K562 (cell line): ENCODE data around the gene S100A8. TPM values are rescaled to one million over a fixed set of nuclear protein-coding genes. Genes with fewer than 3 reads are reported as not detected.

Source experiments
- RAD21 ChIP-seq, 2 experiments: fragments of 250-450 bp in 1 of 2; fragments of 450-650 bp in 1 of 2; sonication (Bioruptor Pico) in 1 of 2; formaldehyde crosslinking in 1 of 2; IDR thresholded peaks in 1 of 2; conservative IDR thresholded peaks in 1 of 2; 2 replicates each; pipeline versions ENCODE4 v1.4.0 to v1.8.0; 2020 to 2022; ENCODE audit warnings: mild to moderate bottlenecking in 2 of 2, moderate library complexity in 1 of 2
- RUNX1 ChIP-seq: sonication (generic); IDR thresholded peaks from 2 replicates; pipeline ENCODE4 v1.6.1; 2016; ENCODE audit warnings: antibody characterized with exemption, low read depth
- SMARCC2 ChIP-seq: fragments of 450-650 bp; IDR thresholded peaks from 2 replicates; pipeline ENCODE4 v1.6.1; 2017; ENCODE audit warnings: antibody characterized with exemption, moderate library complexity, mild to moderate bottlenecking, low read depth
- SMC3 ChIP-seq: conservative IDR thresholded peaks from 2 replicates; pipeline ENCODE4 v1.6.1; 2011; ENCODE audit warnings: low read depth, low read length, improper control_type of control experiment; ENCODE audit not compliant: insufficient read depth
- ZNF184 ChIP-seq: sonication (generic); formaldehyde crosslinking; IDR thresholded peaks from 2 replicates; pipeline ENCODE4 v1.5.0; 2020; ENCODE audit warnings: missing genetic modification reagents
- polyA plus RNA-seq, 8 experiments: library from polyadenylated mRNA; depleted of rRNA in 4 of 8; stranded (reverse) in 5 of 8; unstranded in 3 of 8; fragments of >200 nt; fragmentation: Nextera tagmentation in 2 of 8; fragmentation: Illumina TruSeq in 1 of 8; extraction: Ambion mirVana in 2 of 8; extraction: Trizol in 1 of 8; gene quantifications; 2 replicates each; pipeline versions ENCODE4 v1.2.1 to v1.2.3, GENCODE V29; 2011 to 2014; ENCODE audit warnings: inconsistent platforms in 1 of 8, missing spikeins in 1 of 8
- total RNA-seq, 7 experiments: library from RNA; depleted of rRNA in 6 of 7; stranded (reverse); fragments of >200 nt in 6 of 7; fragmentation: Illumina TruSeq in 2 of 7; extraction: Trizol in 2 of 7; gene quantifications; 2 replicates each; pipeline versions ENCODE4 v1.2.1 to v1.2.3, GENCODE V29; 2011 to 2021; ENCODE audit warnings: low replicate concordance in 1 of 7
- TF ChIP-seq, protein P1 (sequence below), 2 experiments: fragments of 450-650 bp; formaldehyde crosslinking in 1 of 2; IDR thresholded peaks; 2 replicates each; pipeline versions ENCODE4 v1.4.0 to v1.6.1; 2014 to 2020; ENCODE audit warnings: mild to moderate bottlenecking in 2 of 2, borderline replicate concordance in 1 of 2, low read depth in 1 of 2
- TF ChIP-seq, protein P2 (sequence below): fragments of 200-800 bp; sonication (Bioruptor generic); IDR thresholded peaks from 2 replicates; pipeline ENCODE4 v1.6.1; 2017; ENCODE audit warnings: missing genetic modification characterization, missing compliant biosample characterization
- TF ChIP-seq, protein P3 (sequence below): IDR thresholded peaks from 2 replicates; pipeline ENCODE4 v1.6.1; 2011; ENCODE audit warnings: borderline replicate concordance, low read depth, mild to moderate bottlenecking, moderate library complexity, low read length; ENCODE audit not compliant: insufficient read depth, poor library complexity, severe bottlenecking

Gene S100A8
- total and polyA plus RNA-seq, 9 of the 15 experiments (the other 6 are each of a cell fraction or from before 2014, with no cell fraction given): 0.15 to 0.60 TPM; not detected in 7

DNA sequence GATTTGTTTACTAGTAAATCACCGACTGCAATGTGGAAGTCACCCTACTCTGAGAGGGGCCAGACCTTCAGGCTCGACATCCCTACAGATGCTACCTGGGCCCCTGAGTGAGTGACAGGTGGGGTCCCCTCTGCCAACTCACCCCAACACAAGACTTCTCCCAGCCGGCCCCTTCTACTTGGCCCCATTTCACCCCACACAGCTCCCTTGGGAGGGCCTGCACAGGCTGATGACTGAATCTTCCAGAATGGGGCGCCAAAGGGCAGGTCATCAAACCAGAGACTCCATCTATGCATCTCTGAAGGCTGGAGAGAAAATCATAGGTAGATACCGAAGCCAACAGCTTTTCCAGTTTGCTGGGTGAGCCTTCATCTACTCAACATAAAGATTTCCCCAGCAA lies 9.4 kb upstream of the S100A8 start (continued):
- TF ChIP-seq, protein P1, sequence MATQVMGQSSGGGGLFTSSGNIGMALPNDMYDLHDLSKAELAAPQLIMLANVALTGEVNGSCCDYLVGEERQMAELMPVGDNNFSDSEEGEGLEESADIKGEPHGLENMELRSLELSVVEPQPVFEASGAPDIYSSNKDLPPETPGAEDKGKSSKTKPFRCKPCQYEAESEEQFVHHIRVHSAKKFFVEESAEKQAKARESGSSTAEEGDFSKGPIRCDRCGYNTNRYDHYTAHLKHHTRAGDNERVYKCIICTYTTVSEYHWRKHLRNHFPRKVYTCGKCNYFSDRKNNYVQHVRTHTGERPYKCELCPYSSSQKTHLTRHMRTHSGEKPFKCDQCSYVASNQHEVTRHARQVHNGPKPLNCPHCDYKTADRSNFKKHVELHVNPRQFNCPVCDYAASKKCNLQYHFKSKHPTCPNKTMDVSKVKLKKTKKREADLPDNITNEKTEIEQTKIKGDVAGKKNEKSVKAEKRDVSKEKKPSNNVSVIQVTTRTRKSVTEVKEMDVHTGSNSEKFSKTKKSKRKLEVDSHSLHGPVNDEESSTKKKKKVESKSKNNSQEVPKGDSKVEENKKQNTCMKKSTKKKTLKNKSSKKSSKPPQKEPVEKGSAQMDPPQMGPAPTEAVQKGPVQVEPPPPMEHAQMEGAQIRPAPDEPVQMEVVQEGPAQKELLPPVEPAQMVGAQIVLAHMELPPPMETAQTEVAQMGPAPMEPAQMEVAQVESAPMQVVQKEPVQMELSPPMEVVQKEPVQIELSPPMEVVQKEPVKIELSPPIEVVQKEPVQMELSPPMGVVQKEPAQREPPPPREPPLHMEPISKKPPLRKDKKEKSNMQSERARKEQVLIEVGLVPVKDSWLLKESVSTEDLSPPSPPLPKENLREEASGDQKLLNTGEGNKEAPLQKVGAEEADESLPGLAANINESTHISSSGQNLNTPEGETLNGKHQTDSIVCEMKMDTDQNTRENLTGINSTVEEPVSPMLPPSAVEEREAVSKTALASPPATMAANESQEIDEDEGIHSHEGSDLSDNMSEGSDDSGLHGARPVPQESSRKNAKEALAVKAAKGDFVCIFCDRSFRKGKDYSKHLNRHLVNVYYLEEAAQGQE (IDR thresholded peaks at IDR 0.05; ENCODE audit: borderline replicate concordance): peak; percentile 64
- TF ChIP-seq, protein P1 (CRISPR knock-in tag; IDR thresholded peaks at IDR 0.05; ENCODE audit: low read depth): no peak
- no peak for TF ChIP-seq RUNX1
- TF ChIP-seq SMARCC2: peak; percentile 38; the same call in 1 of the 2 replicates
- TF ChIP-seq, protein P2, sequence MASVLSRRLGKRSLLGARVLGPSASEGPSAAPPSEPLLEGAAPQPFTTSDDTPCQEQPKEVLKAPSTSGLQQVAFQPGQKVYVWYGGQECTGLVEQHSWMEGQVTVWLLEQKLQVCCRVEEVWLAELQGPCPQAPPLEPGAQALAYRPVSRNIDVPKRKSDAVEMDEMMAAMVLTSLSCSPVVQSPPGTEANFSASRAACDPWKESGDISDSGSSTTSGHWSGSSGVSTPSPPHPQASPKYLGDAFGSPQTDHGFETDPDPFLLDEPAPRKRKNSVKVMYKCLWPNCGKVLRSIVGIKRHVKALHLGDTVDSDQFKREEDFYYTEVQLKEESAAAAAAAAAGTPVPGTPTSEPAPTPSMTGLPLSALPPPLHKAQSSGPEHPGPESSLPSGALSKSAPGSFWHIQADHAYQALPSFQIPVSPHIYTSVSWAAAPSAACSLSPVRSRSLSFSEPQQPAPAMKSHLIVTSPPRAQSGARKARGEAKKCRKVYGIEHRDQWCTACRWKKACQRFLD (CRISPR knock-in tag): no peak
- no peak for TF ChIP-seq ZNF184 (CRISPR knock-in tag)
- peak; percentile 38 for TF ChIP-seq SMC3
- TF ChIP-seq, protein P3, sequence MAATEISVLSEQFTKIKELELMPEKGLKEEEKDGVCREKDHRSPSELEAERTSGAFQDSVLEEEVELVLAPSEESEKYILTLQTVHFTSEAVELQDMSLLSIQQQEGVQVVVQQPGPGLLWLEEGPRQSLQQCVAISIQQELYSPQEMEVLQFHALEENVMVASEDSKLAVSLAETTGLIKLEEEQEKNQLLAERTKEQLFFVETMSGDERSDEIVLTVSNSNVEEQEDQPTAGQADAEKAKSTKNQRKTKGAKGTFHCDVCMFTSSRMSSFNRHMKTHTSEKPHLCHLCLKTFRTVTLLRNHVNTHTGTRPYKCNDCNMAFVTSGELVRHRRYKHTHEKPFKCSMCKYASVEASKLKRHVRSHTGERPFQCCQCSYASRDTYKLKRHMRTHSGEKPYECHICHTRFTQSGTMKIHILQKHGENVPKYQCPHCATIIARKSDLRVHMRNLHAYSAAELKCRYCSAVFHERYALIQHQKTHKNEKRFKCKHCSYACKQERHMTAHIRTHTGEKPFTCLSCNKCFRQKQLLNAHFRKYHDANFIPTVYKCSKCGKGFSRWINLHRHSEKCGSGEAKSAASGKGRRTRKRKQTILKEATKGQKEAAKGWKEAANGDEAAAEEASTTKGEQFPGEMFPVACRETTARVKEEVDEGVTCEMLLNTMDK: peak; percentile 58
- TF ChIP-seq RAD21 (CRISPR knock-in tag; conservative IDR thresholded peaks at IDR 0.05 in 1 of 2, IDR thresholded peaks at IDR 0.05 in 1 of 2): peak; percentile 40 to 83
